Ovary (tissue), 3 donors: Measurements from ENCODE around the gene CD151.

ENCODE experiments used
- EP300 ChIP-seq: sonication (generic); formaldehyde crosslinking; IDR thresholded peaks from one replicate; pipeline ENCODE4 v1.6.1; 2017; ENCODE audit warnings: antibody characterized with exemption
- POLR2A ChIP-seq: fragments of 450-650 bp; IDR thresholded peaks from one replicate; pipeline ENCODE4 v1.6.1; 2017; ENCODE audit warnings: antibody characterized with exemption, mild to moderate bottlenecking, moderate library complexity
- TF ChIP-seq, protein P1 (sequence below), 3 donors: fragments of 450-650 bp in 2 of 3; fragments of 200-600 bp in 1 of 3; IDR thresholded peaks; one replicate each; pipeline versions ENCODE4 v1.5.1 to v1.8.0; 2016 to 2022; ENCODE audit warnings: antibody characterized with exemption in 3 of 3, mild to moderate bottlenecking in 1 of 3
- donor health status: DM: no; HTN: no; CAD: no.

GRCh38 chr11:820655-821511, 11.9 kb upstream of the CD151 start:
- TF ChIP-seq POLR2A (no peak), EP300 (no peak)
- TF ChIP-seq, protein P1, sequence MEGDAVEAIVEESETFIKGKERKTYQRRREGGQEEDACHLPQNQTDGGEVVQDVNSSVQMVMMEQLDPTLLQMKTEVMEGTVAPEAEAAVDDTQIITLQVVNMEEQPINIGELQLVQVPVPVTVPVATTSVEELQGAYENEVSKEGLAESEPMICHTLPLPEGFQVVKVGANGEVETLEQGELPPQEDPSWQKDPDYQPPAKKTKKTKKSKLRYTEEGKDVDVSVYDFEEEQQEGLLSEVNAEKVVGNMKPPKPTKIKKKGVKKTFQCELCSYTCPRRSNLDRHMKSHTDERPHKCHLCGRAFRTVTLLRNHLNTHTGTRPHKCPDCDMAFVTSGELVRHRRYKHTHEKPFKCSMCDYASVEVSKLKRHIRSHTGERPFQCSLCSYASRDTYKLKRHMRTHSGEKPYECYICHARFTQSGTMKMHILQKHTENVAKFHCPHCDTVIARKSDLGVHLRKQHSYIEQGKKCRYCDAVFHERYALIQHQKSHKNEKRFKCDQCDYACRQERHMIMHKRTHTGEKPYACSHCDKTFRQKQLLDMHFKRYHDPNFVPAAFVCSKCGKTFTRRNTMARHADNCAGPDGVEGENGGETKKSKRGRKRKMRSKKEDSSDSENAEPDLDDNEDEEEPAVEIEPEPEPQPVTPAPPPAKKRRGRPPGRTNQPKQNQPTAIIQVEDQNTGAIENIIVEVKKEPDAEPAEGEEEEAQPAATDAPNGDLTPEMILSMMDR (IDR thresholded peaks at IDR 0.05), result no peak
